ENCODE results near the gene BMERB1.

The BMERB1 gene

DNA sequence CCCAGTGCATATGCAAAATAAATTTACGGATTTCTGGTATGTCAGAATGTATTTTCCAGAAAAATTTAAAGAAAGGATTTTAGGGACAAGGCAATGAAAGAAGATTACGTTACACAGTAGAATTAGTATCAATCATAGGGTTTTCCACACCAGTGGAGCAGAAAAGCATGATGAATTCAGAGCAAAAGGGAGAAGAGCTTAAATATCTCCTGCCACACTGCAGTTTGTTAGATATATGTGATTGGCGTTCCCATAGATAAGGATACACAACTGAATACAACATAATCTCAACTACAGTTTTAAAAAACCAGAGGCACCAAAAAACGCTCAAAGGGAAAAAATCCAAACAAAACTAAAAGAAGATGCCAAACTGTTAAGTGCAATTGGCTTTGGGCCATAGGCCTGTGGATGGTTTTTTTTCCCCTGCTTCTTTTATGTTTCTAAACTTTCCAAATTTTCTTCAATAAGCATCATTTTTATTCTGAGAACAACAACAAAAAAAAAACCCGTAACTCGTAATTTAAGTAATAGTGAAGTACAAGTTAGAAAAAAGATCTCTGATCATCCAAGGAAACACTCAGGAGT, 186.3 kb downstream of the BMERB1 start:
- DNase-seq: no peak

DNA sequence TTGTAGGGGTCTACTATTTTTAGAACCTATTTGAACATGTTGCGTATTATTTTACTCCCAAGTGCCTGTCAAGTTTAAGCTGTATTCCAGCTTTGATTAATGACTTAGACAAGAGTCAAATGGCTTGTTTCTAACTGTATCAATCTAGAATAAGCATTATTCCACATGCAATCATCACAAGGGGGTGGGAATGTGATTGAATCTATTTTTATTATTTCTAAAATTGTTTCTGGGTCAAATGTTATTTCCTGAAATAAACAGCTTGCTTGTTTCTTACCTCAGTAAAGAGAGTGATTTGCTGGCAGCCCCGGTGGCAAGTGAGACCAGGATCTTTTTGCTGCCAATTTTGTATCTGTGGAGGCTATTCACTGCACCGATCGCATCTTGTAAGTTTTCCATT, 187.1 kb downstream of the BMERB1 start:
- DNase-seq: no peak

- DNase-seq: no peak
Observed at GRCh38 chr16:15621889-15622288, 187.5 kb downstream of the BMERB1 start.

DNA sequence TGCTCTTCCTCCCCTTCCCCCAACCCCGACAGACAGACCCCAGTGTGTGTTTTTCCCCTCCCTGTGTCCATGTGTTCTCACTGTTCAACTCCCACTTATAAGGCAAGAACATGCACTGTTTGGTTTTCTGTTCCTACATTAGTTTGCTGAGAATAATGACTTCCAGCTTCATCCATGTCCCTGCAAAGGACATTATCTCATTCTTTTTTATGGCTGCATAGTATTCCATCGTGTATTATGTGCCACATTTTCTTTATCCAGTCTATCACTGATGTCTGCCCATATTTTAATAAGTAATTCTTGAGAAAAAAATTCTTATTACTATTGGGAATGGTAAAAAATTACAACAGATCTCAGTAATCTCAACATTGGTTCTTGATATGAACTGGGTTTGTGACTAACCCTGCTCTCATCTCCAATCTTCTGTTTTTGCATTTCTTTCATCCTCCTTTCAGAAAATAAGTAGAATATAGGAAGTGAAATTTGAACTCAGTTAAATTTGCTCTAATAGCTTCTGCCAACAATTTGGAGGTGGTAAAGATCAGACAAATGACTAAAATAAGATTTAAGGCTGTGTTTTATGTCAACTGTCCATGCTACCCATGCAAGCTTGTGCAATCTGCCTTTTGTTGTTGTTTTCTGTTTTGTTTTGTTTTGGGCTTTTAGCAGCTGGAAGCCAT, 197.5 kb downstream of the BMERB1 start:
- no peak for DNase-seq

GRCh38 chr16:15635926-15636325, 201.5 kb downstream of the BMERB1 start:
- DNase-seq: no peak

DNA sequence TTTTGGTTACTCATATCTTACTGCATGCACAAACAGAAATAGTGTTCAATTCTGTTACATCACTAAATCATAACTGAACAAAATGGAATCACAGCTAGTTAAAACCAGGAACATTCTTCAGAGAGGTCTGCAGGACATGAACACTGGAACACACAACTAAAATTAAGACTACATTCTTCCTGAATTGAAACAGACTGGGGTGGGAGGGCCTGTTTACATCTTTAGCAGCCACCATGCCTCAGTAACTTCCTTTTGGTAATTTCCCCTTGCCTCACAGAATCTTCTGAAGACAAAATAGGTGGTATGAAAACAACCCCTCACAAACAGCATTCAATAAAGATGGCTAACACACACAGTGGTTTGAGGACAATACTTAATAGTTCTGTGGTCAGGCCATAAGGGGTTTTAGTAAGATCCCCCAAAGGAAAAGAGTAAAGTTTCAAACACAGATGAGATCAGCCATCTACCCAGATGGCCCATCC, 202.0 kb downstream of the BMERB1 start:
- no peak for DNase-seq

Measured in stimulated activated naive CD4-positive, alpha-beta T cell treated with Interleukin-2 at 50 U/mL for 16 hours (primary cell).